Measurements from ENCODE around the gene IVL. TPM values are rescaled to one million over a fixed set of nuclear protein-coding genes. Genes with fewer than 3 reads are reported as not detected.

IVL gene
- total and polyA plus RNA-seq, 2 experiments from 2014 or later, result not detected

DNA sequence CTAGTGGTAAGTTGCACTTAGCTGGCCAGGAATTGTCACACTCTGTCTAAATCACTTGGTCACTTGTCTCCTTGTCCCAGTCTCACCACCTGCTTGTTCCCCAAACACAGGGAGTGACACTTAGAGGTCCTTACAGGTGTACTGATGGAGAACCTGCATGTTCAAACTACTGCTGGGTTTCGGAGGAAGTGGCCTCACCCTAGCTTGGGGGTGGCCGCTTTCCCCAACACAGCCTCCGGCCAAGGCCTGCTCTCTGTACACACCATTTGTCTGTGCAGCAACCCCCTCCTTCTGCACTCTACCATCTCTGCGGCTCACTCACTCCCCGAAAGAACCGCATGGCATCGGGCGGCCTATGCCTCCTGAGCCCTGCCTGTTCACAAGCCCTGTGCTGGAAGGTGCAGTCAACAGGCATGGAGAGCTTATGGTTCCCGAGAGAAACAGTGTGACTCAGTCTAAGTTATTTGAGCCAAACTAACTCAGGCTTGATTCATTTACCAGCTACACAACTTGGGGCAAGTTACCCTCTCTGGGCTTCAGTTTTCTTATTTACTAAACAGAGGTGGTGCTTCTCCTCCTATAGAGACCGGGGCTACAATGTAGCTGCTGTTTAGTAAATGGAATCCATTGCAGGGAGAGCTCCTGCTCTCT is 51.6 kb downstream of the IVL start:
- 86% methylated on average over 10 of the region's 10 CpGs for WGBS (ENCODE audit: low lambda C conversion rate, missing lambda C conversion rate)
- Histone ChIP-seq H3K4me1 (ENCODE audit: insufficient read depth) (no peaks in the 10 kb centered on the region), H3K36me3 (replicated peaks; ENCODE audit: insufficient read depth, low read depth) (no peaks in the 10 kb centered on the region), H3K4me2 (no peak overlapping the region), H4K20me1 (ENCODE audit: insufficient read depth, poor library complexity, severe bottlenecking) (no peaks in the 10 kb centered on the region), H3K9me2 (replicated peaks; ENCODE audit: insufficient read depth) (no peaks in the 10 kb centered on the region), H2AFZ (no peak overlapping the region), H3K4me3 (no peak overlapping the region), H3K27me3 (no peaks in the 10 kb centered on the region), H3K27ac (no peak overlapping the region), H3K9me3 (ENCODE audit: low read depth) (no peaks in the 10 kb centered on the region), H3K79me2 (no peaks in the 10 kb centered on the region)
- DNase-seq (ENCODE audit: low spot score), result no peak
- TF ChIP-seq, protein P1, sequence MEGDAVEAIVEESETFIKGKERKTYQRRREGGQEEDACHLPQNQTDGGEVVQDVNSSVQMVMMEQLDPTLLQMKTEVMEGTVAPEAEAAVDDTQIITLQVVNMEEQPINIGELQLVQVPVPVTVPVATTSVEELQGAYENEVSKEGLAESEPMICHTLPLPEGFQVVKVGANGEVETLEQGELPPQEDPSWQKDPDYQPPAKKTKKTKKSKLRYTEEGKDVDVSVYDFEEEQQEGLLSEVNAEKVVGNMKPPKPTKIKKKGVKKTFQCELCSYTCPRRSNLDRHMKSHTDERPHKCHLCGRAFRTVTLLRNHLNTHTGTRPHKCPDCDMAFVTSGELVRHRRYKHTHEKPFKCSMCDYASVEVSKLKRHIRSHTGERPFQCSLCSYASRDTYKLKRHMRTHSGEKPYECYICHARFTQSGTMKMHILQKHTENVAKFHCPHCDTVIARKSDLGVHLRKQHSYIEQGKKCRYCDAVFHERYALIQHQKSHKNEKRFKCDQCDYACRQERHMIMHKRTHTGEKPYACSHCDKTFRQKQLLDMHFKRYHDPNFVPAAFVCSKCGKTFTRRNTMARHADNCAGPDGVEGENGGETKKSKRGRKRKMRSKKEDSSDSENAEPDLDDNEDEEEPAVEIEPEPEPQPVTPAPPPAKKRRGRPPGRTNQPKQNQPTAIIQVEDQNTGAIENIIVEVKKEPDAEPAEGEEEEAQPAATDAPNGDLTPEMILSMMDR (IDR thresholded peaks at IDR 0.05; ENCODE audit: poor library complexity), result no peak
- TF ChIP-seq EZH2 (IDR thresholded peaks at IDR 0.05; ENCODE audit: borderline replicate concordance), result no peak
- TF ChIP-seq EZH2phosphoT487 (IDR thresholded peaks at IDR 0.05; ENCODE audit: low read depth, severe bottlenecking, unreplicated experiment), result no peak

DNA sequence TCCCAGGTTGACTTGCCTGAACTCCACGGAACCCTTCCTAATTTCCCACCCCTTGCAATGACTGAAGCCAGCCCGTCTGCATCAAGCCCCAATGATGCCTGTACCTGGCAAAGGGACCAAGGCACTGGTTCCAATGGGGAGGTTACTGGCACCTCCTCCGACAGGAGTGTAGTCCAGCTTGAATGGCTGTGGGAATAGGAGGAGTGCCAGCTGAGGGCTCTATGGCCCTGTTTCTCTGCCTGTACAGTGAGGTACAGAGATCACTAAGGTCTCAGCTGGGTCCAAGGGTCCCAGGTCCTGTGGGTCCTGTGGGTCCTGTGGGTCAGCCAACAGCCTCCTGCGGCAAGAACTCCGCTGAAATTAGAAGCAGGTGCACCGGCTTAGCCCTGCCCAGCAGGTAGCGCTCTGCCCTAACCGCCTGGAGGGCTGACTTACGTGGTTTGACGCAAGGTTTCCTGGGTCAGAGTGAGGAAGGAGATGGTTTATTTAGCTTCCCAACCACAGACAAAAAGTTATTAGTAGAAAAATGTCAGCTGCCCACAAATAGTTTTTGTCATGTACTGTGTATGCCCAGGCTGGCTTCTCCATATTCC is 52.2 kb downstream of the IVL start:
- H3K4me3 ChIP-seq, result no peak overlapping the region
- no peaks in the 10 kb centered on the region for H3K9me3 ChIP-seq (ENCODE audit: low read depth)
- H3K36me3 ChIP-seq (replicated peaks; ENCODE audit: insufficient read depth, low read depth), result no peaks in the 10 kb centered on the region
- H3K27me3 ChIP-seq, result no peaks in the 10 kb centered on the region
- no peaks in the 10 kb centered on the region for H3K79me2 ChIP-seq
- no peaks in the 10 kb centered on the region for H3K9me2 ChIP-seq (replicated peaks; ENCODE audit: insufficient read depth)
- TF ChIP-seq, protein P1 (IDR thresholded peaks at IDR 0.05; ENCODE audit: poor library complexity), result no peak
- TF ChIP-seq EZH2phosphoT487 (IDR thresholded peaks at IDR 0.05; ENCODE audit: low read depth, severe bottlenecking, unreplicated experiment), result no peak
- no peak for TF ChIP-seq EZH2 (IDR thresholded peaks at IDR 0.05; ENCODE audit: borderline replicate concordance)
- no peaks in the 10 kb centered on the region for H3K4me1 ChIP-seq (ENCODE audit: insufficient read depth)
- no peak for DNase-seq (ENCODE audit: low spot score)
- no peak overlapping the region for H3K27ac ChIP-seq
- H3K4me2 ChIP-seq, result no peak overlapping the region
- no peak overlapping the region for H2AFZ ChIP-seq
- no peaks in the 10 kb centered on the region for H4K20me1 ChIP-seq (ENCODE audit: insufficient read depth, poor library complexity, severe bottlenecking)
- WGBS (ENCODE audit: low lambda C conversion rate, missing lambda C conversion rate), result 71% methylated on average over 10 of the region's 10 CpGs

Other genes with a start within 250 kb of the IVL start
- not detected in 2 replicates for gene LCE2D, start 245.2 kb upstream of the IVL start, total RNA-seq
- not detected in 2 replicates for gene LCE2D, start 245.2 kb upstream of the IVL start, polyA plus RNA-seq
- not detected in 2 replicates for gene LCE2C, start 233.3 kb upstream of the IVL start, total RNA-seq
- not detected in 2 replicates for gene LCE2C, start 233.3 kb upstream of the IVL start, polyA plus RNA-seq
- not detected in 2 replicates for gene LCE2B, start 222.4 kb upstream of the IVL start, total RNA-seq
- not detected in 2 replicates for gene LCE2B, start 222.4 kb upstream of the IVL start, polyA plus RNA-seq
- not detected in 2 replicates for gene LCE2A, start 210.2 kb upstream of the IVL start, total RNA-seq
- not detected in 2 replicates for gene LCE2A, start 210.2 kb upstream of the IVL start, polyA plus RNA-seq
- not detected in 2 replicates for gene LCE4A, start 200.4 kb upstream of the IVL start, total RNA-seq
- not detected in 2 replicates for gene LCE4A, start 200.4 kb upstream of the IVL start, polyA plus RNA-seq
- gene KPRP, start 150.5 kb upstream of the IVL start, total RNA-seq, result not detected in 2 replicates
- not detected in 2 replicates for gene KPRP, start 150.5 kb upstream of the IVL start, polyA plus RNA-seq
- not detected in 2 replicates for gene LCE1F, start 133.4 kb upstream of the IVL start, total RNA-seq
- gene LCE1F, start 133.4 kb upstream of the IVL start, polyA plus RNA-seq, result not detected in 2 replicates
- gene LCE1E, start 122.3 kb upstream of the IVL start, total RNA-seq, result not detected in 2 replicates
- gene LCE1E, start 122.3 kb upstream of the IVL start, polyA plus RNA-seq, result not detected in 2 replicates
- not detected in 2 replicates for gene LCE1D, start 111.8 kb upstream of the IVL start, total RNA-seq
- not detected in 2 replicates for gene LCE1D, start 111.8 kb upstream of the IVL start, polyA plus RNA-seq
- not detected in 2 replicates for gene LCE1C, start 101.9 kb upstream of the IVL start, total RNA-seq
- not detected in 2 replicates for gene LCE1C, start 101.9 kb upstream of the IVL start, polyA plus RNA-seq
- gene LCE1B, start 96.6 kb upstream of the IVL start, total RNA-seq, result not detected in 2 replicates
- not detected in 2 replicates for gene LCE1B, start 96.6 kb upstream of the IVL start, polyA plus RNA-seq
- not detected in 2 replicates for gene LCE1A, start 81.1 kb upstream of the IVL start, total RNA-seq
- gene LCE1A, start 81.1 kb upstream of the IVL start, polyA plus RNA-seq, result not detected in 2 replicates
- gene LCE6A, start 65.7 kb upstream of the IVL start, total RNA-seq, result not detected in 2 replicates
- not detected in 2 replicates for gene LCE6A, start 65.7 kb upstream of the IVL start, polyA plus RNA-seq
- not detected in 2 replicates for gene LCE7A, start 48.5 kb upstream of the IVL start, total RNA-seq
- not detected in 2 replicates for gene LCE7A, start 48.5 kb upstream of the IVL start, polyA plus RNA-seq
- not detected in 2 replicates for gene SMCP, start 30.2 kb upstream of the IVL start, total RNA-seq
- gene SMCP, start 30.2 kb upstream of the IVL start, polyA plus RNA-seq, result not detected in 2 replicates
- gene SPRR5, start 38.7 kb downstream of the IVL start, total RNA-seq, result not detected in 2 replicates
- gene SPRR5, start 38.7 kb downstream of the IVL start, polyA plus RNA-seq, result not detected in 2 replicates
- not detected in 2 replicates for gene SPRR4, start 62.1 kb downstream of the IVL start, total RNA-seq
- gene SPRR4, start 62.1 kb downstream of the IVL start, polyA plus RNA-seq, result not detected in 2 replicates
- gene SPRR1A, start 75.5 kb downstream of the IVL start, total RNA-seq, result not detected in 2 replicates
- gene SPRR1A, start 75.5 kb downstream of the IVL start, polyA plus RNA-seq, result not detected in 2 replicates
- gene SPRR3, start 93.2 kb downstream of the IVL start, total RNA-seq, result not detected in 2 replicates
- 0.40 and 0.72 TPM in 2 replicates for gene SPRR3, start 93.2 kb downstream of the IVL start, polyA plus RNA-seq
- not detected in 2 replicates for gene SPRR1B, start 122.7 kb downstream of the IVL start, total RNA-seq
- gene SPRR1B, start 122.7 kb downstream of the IVL start, polyA plus RNA-seq, result 0.54 TPM in 1 of 2 replicates, not detected in the other
- gene SPRR2D, start 132.6 kb downstream of the IVL start, total RNA-seq, result not detected in 2 replicates
- gene SPRR2D, start 132.6 kb downstream of the IVL start, polyA plus RNA-seq, result not detected in 2 replicates
- not detected in 2 replicates for gene SPRR2A, start 149.0 kb downstream of the IVL start, total RNA-seq
- gene SPRR2A, start 149.0 kb downstream of the IVL start, polyA plus RNA-seq, result 1.1 TPM in 1 of 2 replicates, not detected in the other
- gene SPRR2B, start 163.1 kb downstream of the IVL start, total RNA-seq, result not detected in 2 replicates
- not detected in 2 replicates for gene SPRR2B, start 163.1 kb downstream of the IVL start, polyA plus RNA-seq
- gene SPRR2E, start 186.0 kb downstream of the IVL start, total RNA-seq, result not detected in 2 replicates
- not detected in 2 replicates for gene SPRR2E, start 186.0 kb downstream of the IVL start, polyA plus RNA-seq
- 0.80 and 2.5 TPM in 2 replicates for gene SPRR2F, start 205.0 kb downstream of the IVL start, total RNA-seq
- 26.1 and 42.2 TPM in 2 replicates for gene SPRR2F, start 205.0 kb downstream of the IVL start, polyA plus RNA-seq
- not detected in 2 replicates for gene SPRR2G, start 242.3 kb downstream of the IVL start, total RNA-seq
- gene SPRR2G, start 242.3 kb downstream of the IVL start, polyA plus RNA-seq, result not detected in 2 replicates

Data from hepatocyte (in vitro differentiated cells).